GM23248 (cell line): ENCODE data around the gene PTPN14. TPM values are rescaled to one million over a fixed set of nuclear protein-coding genes. Genes with fewer than 3 reads are reported as not detected.

Experiments used
- DNase-seq: peaks from one replicate; pipeline ENCODE4 v3.0.0-alpha.2; 2015
- H2AFZ ChIP-seq: fragments of 200-600 bp; sonication (generic); 2 replicates; pipeline ENCODE4 v1.6.1; 2016; ENCODE audit warnings: antibody characterized with exemption
- H3F3A ChIP-seq: fragments of 200-600 bp; sonication (generic); 2 replicates; pipeline ENCODE4 v1.6.1; 2016; ENCODE audit warnings: mild to moderate bottlenecking, antibody characterized with exemption, mixed run types; ENCODE audit not compliant: insufficient read depth
- H3K27ac ChIP-seq: fragments of 200-600 bp; sonication (generic); 2 replicates; pipeline ENCODE4 v1.5.1; 2016; ENCODE audit warnings: mild to moderate bottlenecking
- H3K27me3 ChIP-seq: fragments of 200-600 bp; sonication (generic); replicated peaks from 2 replicates; pipeline ENCODE4 v1.6.1; 2016; ENCODE audit warnings: mild to moderate bottlenecking; ENCODE audit not compliant: insufficient read depth
- H3K36me3 ChIP-seq: fragments of 200-600 bp; sonication (generic); 2 replicates; pipeline ENCODE4 v1.6.1; 2016; ENCODE audit warnings: low read depth, mild to moderate bottlenecking
- H3K4me1 ChIP-seq: fragments of 200-600 bp; sonication (generic); 2 replicates; pipeline ENCODE4 v1.6.1; 2016; ENCODE audit warnings: mild to moderate bottlenecking; ENCODE audit not compliant: insufficient read depth
- H3K4me2 ChIP-seq: fragments of 200-600 bp; sonication (generic); one replicate; pipeline ENCODE4 v1.6.1; 2016; ENCODE audit warnings: mild to moderate bottlenecking; ENCODE audit not compliant: unreplicated experiment
- H3K4me3 ChIP-seq: fragments of 200-600 bp; sonication (generic); 2 replicates; pipeline ENCODE4 v1.5.1; 2016; ENCODE audit warnings: mild to moderate bottlenecking
- H3K79me2 ChIP-seq: fragments of 200-600 bp; sonication (generic); 2 replicates; pipeline ENCODE4 v1.6.1; 2016; ENCODE audit warnings: mild to moderate bottlenecking; ENCODE audit not compliant: insufficient read depth
- H3K9ac ChIP-seq: fragments of 200-600 bp; sonication (generic); 2 replicates; pipeline ENCODE4 v1.6.1; 2016; ENCODE audit warnings: mild to moderate bottlenecking
- H3K9me2 ChIP-seq: fragments of 200-600 bp; sonication (generic); 2 replicates; pipeline ENCODE4 v1.6.1; 2016; ENCODE audit warnings: mixed run types, mild to moderate bottlenecking, moderate library complexity; ENCODE audit not compliant: insufficient read depth
- H3K9me3 ChIP-seq: fragments of 200-600 bp; sonication (generic); one replicate; pipeline ENCODE4 v1.6.1; 2017; ENCODE audit warnings: low read depth
- H4K20me1 ChIP-seq: fragments of 200-600 bp; sonication (generic); 2 replicates; pipeline ENCODE4 v1.6.0; 2016; ENCODE audit not compliant: insufficient read depth
- EZH2 ChIP-seq: fragments of 200-600 bp; sonication (generic); IDR thresholded peaks from 2 replicates; pipeline ENCODE4 v1.6.1; 2018; ENCODE audit warnings: antibody characterized with exemption, mild to moderate bottlenecking; ENCODE audit not compliant: insufficient read depth, poor library complexity, severe bottlenecking
- EZH2phosphoT487 ChIP-seq: fragments of 200-600 bp; sonication (generic); IDR thresholded peaks from 2 replicates; pipeline ENCODE4 v1.6.1; 2018; ENCODE audit warnings: antibody characterized with exemption, moderate library complexity, mild to moderate bottlenecking, low read depth; ENCODE audit not compliant: insufficient read depth
- WGBS, 2 experiments: methylation state at CpG; one replicate each; pipeline ENCODE4 v1.1.6; 2015 to 2017; ENCODE audit warnings: low lambda C conversion rate in 2 of 2, low coverage in 1 of 2; ENCODE audit errors: missing lambda C conversion rate in 2 of 2; 5-methylcytosine and 5-hydroxymethylcytosine counted together
- in situ Hi-C: fragments of 300-500 bp; cut with MboI; formaldehyde crosslinking; loops from 2 replicates; pipeline ENCODE4 v1.15.0; 2020
- polyA plus RNA-seq: library from polyadenylated mRNA; unstranded; fragments of >200 nt; fragmentation: Nextera tagmentation; extraction: Ambion mirVana; gene quantifications from 2 replicates; pipeline ENCODE4 v1.2.1, GENCODE V29; 2016
- total RNA-seq: library from RNA; depleted of rRNA; stranded (reverse); fragments of >200 nt; shearing (Covaris generic); gene quantifications from 2 replicates; pipeline ENCODE4 v1.2.3, GENCODE V29; 2014

Gene PTPN14
- total and polyA plus RNA-seq, 2 experiments from 2014 or later = 38.7 to 49.8 TPM

DNA sequence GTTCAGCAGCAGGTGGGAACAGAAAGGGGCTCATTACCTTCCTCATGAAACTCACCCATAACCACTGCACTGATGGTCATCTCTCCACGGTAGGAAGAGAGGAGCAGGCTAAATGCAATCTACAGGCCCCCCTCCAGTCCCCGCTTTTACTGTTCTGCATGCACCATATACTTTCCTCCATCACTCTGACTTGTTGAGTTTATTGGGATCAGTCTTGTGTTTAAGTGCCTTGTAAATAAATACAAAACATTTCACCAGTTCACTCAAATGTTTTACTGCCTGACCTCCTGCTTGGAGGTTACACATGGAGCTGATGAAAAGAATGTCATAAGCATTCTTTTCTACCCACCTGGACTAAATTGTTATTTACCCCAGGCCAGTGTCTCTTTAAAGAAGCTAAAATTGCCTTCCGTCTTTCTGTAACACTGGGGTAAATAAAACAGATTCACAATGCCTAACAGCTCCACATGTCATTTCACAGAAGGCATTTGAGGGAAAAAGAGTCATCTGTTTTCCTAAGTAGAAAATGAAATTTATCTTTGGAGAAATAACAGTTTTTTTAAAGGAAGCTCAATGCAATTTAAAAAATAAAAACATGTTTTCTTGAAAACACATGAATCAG lies 30.7 kb downstream of the PTPN14 start:
- no peaks in the 10 kb centered on the region for H3K9me2 ChIP-seq
- TF ChIP-seq EZH2phosphoT487 = no peak
- no peak for TF ChIP-seq EZH2
- in situ Hi-C loops = no loop called here
- H4K20me1 ChIP-seq = 0 out of 2 replicates have a peak, but pooled peaks cover 4% of the 10 kb centered on the region
- no peak overlapping the region for H3K27ac ChIP-seq
- no peak overlapping the region for H2AFZ ChIP-seq
- no peaks in the 10 kb centered on the region for H3K27me3 ChIP-seq
- no peak overlapping the region for H3K9ac ChIP-seq
- peaks cover 100% of the 10 kb centered on the region for H3K79me2 ChIP-seq
- no peak for DNase-seq
- H3K4me2 ChIP-seq = no peak overlapping the region
- no peak overlapping the region for H3K4me3 ChIP-seq
- WGBS, 2 experiments = 87% methylated on average over 3 of the region's 3 CpGs
- H3K4me1 ChIP-seq = peaks cover 64% of the 10 kb centered on the region
- no peaks in the 10 kb centered on the region for H3K9me3 ChIP-seq
- H3K36me3 ChIP-seq = no peaks in the 10 kb centered on the region
- H3F3A ChIP-seq = peaks cover 35% of the 10 kb centered on the region

DNA sequence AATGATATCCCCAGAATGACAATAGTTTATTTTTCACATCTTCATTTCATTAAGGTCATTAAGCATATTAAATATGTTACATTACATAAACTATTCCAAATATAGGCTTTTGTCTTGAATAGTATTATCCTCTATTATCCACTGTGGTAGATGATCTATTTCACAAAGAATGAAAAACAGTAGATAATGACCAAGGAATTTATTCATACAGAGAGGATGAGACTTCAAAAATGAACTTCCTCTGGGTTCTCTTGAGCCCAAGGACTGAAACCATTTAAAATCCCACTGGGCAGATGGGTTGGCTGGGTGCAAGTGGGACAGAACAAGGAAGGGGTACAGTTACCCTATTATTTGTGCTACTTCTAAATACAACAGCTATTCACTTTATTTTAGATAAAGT lies 33.0 kb downstream of the PTPN14 start:
- DNase-seq = peak; percentile 62
- H2AFZ ChIP-seq = no peak overlapping the region
- no peak overlapping the region for H3K9ac ChIP-seq
- TF ChIP-seq EZH2phosphoT487 = no peak
- TF ChIP-seq EZH2 = no peak
- no peaks in the 10 kb centered on the region for H3K27me3 ChIP-seq
- H3K9me3 ChIP-seq = no peaks in the 10 kb centered on the region
- no peaks in the 10 kb centered on the region for H4K20me1 ChIP-seq
- H3F3A ChIP-seq = peaks cover 27% of the 10 kb centered on the region
- peak overlapping the region; percentile 23; the same call in 1 of the 2 replicates for H3K4me3 ChIP-seq
- peaks cover 100% of the 10 kb centered on the region for H3K79me2 ChIP-seq
- H3K9me2 ChIP-seq = no peaks in the 10 kb centered on the region
- in situ Hi-C loops = no loop called here
- peak overlapping the region; percentile 42 for H3K27ac ChIP-seq
- peak overlapping the region; percentile 65 for H3K4me2 ChIP-seq
- H3K4me1 ChIP-seq = peaks cover 69% of the 10 kb centered on the region
- no peaks in the 10 kb centered on the region for H3K36me3 ChIP-seq

DNA sequence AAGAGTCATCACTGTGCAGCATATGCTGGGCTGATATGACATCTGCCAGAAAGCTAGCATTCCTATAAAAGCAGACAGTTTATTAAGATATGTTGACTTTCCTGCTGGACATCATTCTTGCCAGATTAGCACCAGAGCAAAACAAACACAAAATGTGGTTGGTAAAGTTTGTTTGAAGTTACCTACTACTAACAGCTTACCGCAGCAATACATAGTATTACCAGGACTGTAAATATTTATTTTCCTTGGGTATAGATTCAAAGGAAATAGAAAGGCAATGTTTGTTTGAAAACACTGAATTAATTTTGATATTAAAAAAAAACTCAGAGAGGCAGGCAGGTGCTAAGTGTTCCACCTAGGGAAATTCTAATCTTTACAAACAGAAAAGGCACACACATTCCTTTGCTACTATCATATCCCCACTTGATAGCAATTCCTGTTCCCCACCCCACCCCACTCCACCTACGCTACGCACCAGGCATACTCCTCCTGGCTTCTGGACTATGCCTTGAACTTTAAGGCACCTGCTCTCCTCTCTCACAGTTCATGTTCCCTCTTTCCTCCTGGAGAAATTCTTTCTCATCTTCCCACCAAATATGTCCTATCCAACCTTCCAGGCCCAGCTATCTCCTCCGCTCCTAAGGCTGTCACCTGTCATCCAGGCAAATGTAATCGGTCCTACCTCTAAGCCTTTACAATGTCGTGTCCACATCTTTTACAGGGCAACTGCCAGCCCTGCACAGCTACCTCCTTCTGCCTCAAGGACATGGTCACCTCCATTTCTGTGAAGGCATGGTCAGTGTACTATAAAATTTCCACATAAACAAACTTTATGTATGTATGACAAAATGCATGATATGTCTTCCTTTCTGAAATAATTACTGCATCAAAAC lies 34.7 kb downstream of the PTPN14 start:
- Histone ChIP-seq H4K20me1 (no peaks in the 10 kb centered on the region), H3K9ac (peak overlapping the region; percentile 41; the same call in 1 of the 2 replicates), H3K27me3 (no peaks in the 10 kb centered on the region), H2AFZ (no peak overlapping the region), H3K9me3 (no peaks in the 10 kb centered on the region), H3K9me2 (no peaks in the 10 kb centered on the region), H3K36me3 (no peaks in the 10 kb centered on the region), H3K4me2 (no peak overlapping the region), H3K4me3 (no peak overlapping the region), H3K4me1 (peaks cover 70% of the 10 kb centered on the region), H3F3A (peaks cover 20% of the 10 kb centered on the region), H3K79me2 (peaks cover 100% of the 10 kb centered on the region), H3K27ac (0 out of 2 replicates have a peak overlapping the region, but pooled peaks have one; percentile 38)
- no peak for TF ChIP-seq EZH2phosphoT487
- TF ChIP-seq EZH2 = no peak
- in situ Hi-C loops = no loop called here
- 98 to 99% methylated on average over 6 of the region's 6 CpGs for WGBS, 2 experiments
- no peak for DNase-seq

GRCh38 chr1:214515544-214516433 lies 35.6 kb downstream of the PTPN14 start:
- H3K4me1 ChIP-seq = peaks cover 67% of the 10 kb centered on the region
- peak; percentile 43 for DNase-seq
- in situ Hi-C loops = no loop called here
- TF ChIP-seq EZH2phosphoT487 (no peak), EZH2 (no peak)
- peak overlapping the region; percentile 41 for H3K9ac ChIP-seq
- H3K9me3 ChIP-seq = no peaks in the 10 kb centered on the region
- H3K27ac ChIP-seq = peak overlapping the region; percentile 38
- H3K4me2 ChIP-seq = peak overlapping the region; percentile 5
- no peaks in the 10 kb centered on the region for H3K9me2 ChIP-seq
- H2AFZ ChIP-seq = no peak overlapping the region
- no peaks in the 10 kb centered on the region for H3K27me3 ChIP-seq
- peaks cover 100% of the 10 kb centered on the region for H3K79me2 ChIP-seq
- H3F3A ChIP-seq = peaks cover 24% of the 10 kb centered on the region
- H3K36me3 ChIP-seq = no peaks in the 10 kb centered on the region
- WGBS, 2 experiments = 50 to 54% methylated on average over 3 of the region's 3 CpGs
- H3K4me3 ChIP-seq = no peak overlapping the region
- H4K20me1 ChIP-seq = 0 out of 2 replicates have a peak, but pooled peaks cover under 1% of the 10 kb centered on the region
